Fibroblast of skin of right biceps (primary cell): Measurements from ENCODE around the gene SLC24A3.

Source experiments
- DNase-seq: peaks from one replicate; pipeline ENCODE4 v3.0.0-alpha.2; 2013

Gene SLC24A3

DNA sequence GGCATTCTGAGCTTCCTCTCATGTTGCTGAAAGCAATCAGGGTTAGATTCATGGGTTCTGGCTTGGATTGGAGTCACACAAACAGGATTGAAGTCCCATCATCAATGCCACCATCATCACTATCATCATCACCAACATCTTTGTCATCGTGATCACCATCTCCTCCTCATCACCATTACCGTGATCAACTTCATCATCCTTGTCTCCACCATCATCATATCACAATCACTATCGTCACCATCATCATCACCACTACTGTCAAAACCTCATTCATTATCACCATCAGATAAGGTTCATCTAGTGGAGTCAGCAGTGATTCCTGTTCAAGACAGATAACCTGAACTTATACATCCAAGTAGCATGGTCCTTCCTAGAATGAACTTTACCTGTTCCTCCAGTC lies 351.8 kb downstream of the SLC24A3 start:
- no peak for DNase-seq

GRCh38 chr20:19565736-19566135 lies 353.3 kb downstream of the SLC24A3 start:
- no peak for DNase-seq

GRCh38 chr20:19566226-19566945 lies 353.9 kb downstream of the SLC24A3 start:
- no peak for DNase-seq

- no peak for DNase-seq
Observed at GRCh38 chr20:19568128-19568527, 355.7 kb downstream of the SLC24A3 start.

DNA sequence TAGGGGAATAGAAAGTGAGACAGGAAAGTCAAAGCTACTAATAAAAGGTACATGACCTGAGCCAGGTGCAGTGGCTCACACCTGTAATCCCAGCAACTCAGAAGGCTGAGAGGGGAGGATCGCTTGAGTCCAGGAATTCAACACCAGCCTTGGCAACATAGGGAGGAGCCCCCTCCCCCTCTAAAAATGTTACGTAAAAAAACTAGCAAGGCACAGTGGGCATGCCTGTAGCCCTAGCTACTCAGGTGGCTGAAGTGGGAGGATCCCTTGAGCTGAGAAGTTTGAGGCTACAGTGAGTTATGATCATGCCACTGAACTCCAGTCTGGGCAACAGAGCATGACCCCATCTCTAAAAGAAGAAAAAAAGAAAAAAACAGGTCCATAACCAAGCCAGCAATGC lies 359.6 kb downstream of the SLC24A3 start:
- DNase-seq = no peak

- no peak for DNase-seq
Observed at GRCh38 chr20:19577692-19578091, 365.2 kb downstream of the SLC24A3 start.

- no peak for DNase-seq
Observed at GRCh38 chr20:19582782-19583181, 370.3 kb downstream of the SLC24A3 start.

GRCh38 chr20:19583532-19584175 lies 371.2 kb downstream of the SLC24A3 start:
- peak; percentile 35 for DNase-seq

GRCh38 chr20:19588241-19588640 lies 375.8 kb downstream of the SLC24A3 start:
- no peak for DNase-seq

DNA sequence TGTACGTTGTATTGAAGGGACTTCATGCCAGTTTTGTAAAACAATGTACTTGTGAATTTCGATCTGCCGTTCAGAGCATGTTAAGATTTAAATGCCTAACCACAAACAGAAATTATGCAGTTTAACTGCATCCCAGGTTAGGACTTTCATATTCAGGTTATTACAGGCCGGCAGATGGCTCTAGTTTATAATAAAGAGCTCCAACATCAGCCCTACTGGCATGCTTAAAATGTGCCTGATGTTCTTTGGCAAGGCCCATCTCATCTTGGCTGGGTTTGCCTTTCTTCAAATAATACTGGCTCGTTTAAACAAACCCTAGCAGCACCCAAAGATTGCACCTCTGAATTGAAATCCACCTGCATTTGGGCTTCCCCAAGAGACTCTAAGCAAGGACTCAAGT lies 376.3 kb downstream of the SLC24A3 start:
- no peak for DNase-seq

- no peak for DNase-seq
Observed at GRCh38 chr20:19589787-19590362, 377.4 kb downstream of the SLC24A3 start.

DNA sequence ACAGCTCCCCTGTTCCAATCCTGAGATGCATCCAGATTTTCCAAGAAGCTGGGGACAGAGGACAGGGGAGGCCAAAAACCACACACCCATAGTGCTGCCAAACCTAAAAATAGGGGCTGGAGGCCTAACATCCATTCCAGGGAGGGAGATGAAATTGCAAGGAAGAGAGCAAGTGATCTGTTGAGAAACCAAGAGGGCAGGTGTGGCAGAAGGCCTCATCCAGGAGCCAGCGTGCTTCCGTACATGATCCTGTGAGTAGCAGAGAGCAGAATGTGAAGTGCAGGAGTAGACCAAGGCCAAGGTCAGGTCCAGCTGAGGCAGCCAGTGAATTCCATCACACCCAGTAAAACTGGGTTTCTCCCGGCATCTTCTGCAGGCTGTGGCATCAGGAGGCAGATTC lies 377.9 kb downstream of the SLC24A3 start:
- DNase-seq = no peak

- DNase-seq = no peak
Observed at GRCh38 chr20:19593762-19594161, 381.3 kb downstream of the SLC24A3 start.

DNA sequence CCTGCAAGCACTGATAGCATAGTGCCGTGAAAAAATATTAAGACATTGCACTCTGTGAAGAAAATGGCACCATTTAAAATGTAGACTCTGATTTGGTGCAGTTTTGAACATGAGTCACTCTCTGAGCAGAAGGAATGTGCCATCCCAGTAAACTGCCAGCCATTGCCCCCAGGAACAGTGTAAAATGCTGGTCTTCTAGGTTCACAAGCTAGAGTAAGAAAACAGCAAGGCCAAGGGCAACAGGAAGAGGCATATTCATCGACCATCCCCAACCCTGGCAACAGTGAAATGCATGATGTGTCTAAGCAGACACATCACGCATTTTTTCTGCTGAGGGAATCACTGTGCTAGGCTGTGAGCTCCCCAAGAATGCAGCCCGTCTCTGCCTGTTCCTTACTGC lies 382.5 kb downstream of the SLC24A3 start:
- no peak for DNase-seq

- DNase-seq = no peak
Observed at GRCh38 chr20:19598117-19598850, 385.8 kb downstream of the SLC24A3 start.

GRCh38 chr20:19599200-19599599 lies 386.8 kb downstream of the SLC24A3 start:
- no peak for DNase-seq

GRCh38 chr20:19600042-19600441 lies 387.6 kb downstream of the SLC24A3 start:
- DNase-seq = no peak

DNA sequence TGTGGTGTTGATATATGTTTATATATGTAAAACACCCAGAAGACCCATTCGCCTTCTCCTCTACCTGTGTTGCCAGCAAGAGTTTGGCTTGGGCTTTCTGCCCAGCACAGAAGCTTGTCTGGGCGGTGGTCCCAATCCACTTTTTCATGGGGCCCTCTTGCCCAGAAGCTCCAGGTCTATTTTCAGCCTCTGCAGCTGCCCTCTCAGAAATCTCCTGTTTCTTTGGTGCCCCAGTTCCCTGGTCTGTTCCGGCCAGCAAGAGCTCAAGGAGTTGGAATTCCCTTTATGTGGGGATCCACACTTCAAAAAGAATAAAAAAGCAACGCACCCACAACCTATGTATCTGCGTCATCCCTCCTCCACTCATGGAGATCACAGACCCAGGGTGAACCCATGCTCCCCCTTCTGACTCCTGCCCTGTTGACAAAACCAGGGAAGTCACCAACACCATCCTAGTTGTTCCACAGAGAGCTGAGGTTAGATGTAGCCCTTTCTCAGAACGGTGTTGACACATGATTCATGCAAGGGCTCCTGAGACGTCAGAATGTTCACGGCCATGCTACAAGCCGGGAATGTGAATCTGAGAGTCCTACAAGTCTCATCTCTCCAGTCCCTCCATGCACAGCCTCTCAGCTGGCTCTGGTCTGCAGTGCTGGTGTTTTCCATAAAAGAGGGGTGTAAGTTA lies 388.8 kb downstream of the SLC24A3 start:
- DNase-seq = no peak

DNA sequence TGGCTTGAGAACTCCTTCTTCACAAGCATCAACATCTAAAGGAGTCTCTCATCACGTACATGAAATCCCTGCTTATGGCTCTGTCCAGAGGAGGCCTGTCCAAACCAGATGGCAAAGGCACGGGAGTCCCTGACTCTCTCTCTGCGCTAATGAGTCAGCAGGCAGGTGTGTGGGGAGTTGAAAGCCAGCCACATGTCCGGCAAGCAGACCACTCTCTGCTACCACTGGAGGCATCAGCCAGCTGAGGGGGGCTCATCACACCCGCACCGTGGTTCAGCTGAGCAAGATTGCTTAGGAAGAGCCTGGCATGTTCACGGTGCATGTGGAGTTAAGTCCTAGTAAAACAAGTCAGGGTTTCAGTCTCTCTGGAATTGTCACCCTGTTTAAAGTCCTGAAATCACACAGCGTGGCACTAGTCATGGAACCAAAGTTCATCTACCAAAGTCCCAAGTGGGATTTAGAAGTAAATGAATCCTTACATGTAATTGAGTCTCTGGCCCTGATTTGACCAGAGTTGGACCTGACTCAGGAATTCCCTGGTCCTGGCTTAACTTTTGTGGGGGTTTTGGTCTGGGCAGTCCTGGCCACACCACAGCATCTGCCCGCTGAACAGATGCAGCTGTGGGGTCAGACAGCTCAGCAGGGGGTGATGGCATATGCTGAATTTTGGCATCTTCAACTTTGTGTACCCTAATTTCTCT lies 390.4 kb downstream of the SLC24A3 start:
- no peak for DNase-seq

GRCh38 chr20:19603376-19603750 lies 390.9 kb downstream of the SLC24A3 start:
- DNase-seq = no peak

- DNase-seq = no peak
Observed at GRCh38 chr20:19605786-19606485, 393.5 kb downstream of the SLC24A3 start.
